Suprapubic skin (tissue), 4 donors: ENCODE measurements around the gene NR1H3.

ENCODE experiments used
- EP300 ChIP-seq: sonication (generic); formaldehyde crosslinking; IDR thresholded peaks from one replicate; pipeline ENCODE4 v1.6.1; 2017; ENCODE audit warnings: antibody characterized with exemption
- POLR2A ChIP-seq, 2 donors: fragments of 450-650 bp; IDR thresholded peaks; one replicate each; pipeline ENCODE4 v1.6.1; 2017; ENCODE audit warnings: antibody characterized with exemption in 2 of 2, mild to moderate bottlenecking in 2 of 2, moderate library complexity in 2 of 2
- POLR2AphosphoS5 ChIP-seq, 3 donors: sonication (generic); formaldehyde crosslinking; IDR thresholded peaks; one replicate each; pipeline ENCODE4 v1.6.1; 2017; ENCODE audit warnings: antibody characterized with exemption in 3 of 3
- TF ChIP-seq, protein P1 (sequence below), 2 donors: fragments of 200-600 bp in 1 of 2; fragments of 450-650 bp in 1 of 2; sonication (generic) in 1 of 2; IDR thresholded peaks; one replicate each; pipeline ENCODE4 v1.5.1; 2016 to 2019; ENCODE audit warnings: antibody characterized with exemption in 2 of 2, mild to moderate bottlenecking in 1 of 2, moderate library complexity in 1 of 2

DNA sequence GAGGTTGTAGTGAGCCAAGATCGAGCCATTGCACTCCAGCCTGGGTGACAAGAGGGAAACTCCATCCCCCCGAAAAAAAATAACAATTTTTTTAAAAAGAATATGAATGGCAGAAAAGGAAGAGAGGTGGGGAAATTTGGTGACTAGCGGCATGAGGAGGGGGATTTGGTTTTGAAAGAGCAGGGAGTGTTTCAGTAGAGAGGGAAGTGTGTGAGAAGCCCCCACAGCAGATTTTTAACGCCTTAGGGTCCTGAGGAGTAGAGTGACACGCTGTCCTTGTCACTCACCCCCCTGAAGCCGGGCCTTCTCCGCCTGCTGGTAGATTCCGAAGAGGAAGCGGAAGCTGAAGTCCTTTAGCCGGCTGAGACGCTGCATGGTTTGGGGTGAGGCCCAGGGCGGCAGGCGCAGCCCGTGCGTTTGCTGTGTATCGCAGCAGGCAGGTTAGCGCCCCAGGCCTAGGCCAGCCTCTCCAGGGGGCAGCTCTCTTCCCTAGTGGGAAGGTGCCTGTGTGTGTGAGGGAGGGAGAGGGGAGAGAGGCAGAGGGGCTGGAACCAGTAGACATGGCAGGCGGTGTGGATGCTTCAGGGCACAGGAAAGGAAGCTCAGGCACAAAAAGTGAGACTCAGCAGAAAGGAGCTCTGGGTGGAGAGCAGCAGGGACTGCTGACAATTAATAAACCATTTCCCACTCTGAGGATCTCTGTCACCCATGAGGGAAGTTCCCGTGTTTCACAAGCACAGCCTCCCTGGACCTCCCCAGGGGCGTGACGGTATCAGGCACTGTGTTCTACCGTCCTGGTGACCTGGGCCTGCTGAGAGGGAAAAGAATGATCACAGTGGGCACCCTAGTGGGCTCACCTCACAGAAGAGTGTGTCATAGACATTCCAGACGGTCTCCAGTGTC, 13.1 kb upstream of the NR1H3 start:
- TF ChIP-seq, protein P1, sequence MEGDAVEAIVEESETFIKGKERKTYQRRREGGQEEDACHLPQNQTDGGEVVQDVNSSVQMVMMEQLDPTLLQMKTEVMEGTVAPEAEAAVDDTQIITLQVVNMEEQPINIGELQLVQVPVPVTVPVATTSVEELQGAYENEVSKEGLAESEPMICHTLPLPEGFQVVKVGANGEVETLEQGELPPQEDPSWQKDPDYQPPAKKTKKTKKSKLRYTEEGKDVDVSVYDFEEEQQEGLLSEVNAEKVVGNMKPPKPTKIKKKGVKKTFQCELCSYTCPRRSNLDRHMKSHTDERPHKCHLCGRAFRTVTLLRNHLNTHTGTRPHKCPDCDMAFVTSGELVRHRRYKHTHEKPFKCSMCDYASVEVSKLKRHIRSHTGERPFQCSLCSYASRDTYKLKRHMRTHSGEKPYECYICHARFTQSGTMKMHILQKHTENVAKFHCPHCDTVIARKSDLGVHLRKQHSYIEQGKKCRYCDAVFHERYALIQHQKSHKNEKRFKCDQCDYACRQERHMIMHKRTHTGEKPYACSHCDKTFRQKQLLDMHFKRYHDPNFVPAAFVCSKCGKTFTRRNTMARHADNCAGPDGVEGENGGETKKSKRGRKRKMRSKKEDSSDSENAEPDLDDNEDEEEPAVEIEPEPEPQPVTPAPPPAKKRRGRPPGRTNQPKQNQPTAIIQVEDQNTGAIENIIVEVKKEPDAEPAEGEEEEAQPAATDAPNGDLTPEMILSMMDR (IDR thresholded peaks at IDR 0.05): no peak
- TF ChIP-seq POLR2AphosphoS5 (IDR thresholded peaks at IDR 0.05) (no peak), POLR2A (IDR thresholded peaks at IDR 0.05) (no peak), EP300 (no peak)
